Peyer's patch (tissue), 4 donors: ENCODE results near the gene MPG. TPM values are rescaled to one million over a fixed set of nuclear protein-coding genes. Genes with fewer than 3 reads are reported as not detected.

ENCODE experiments used
- DNase-seq, 3 donors: peaks; one replicate each; pipeline ENCODE4 v3.0.0-alpha.2; 2017 to 2019
- H3K27ac ChIP-seq, 4 donors: fragments of 200-600 bp; sonication (generic); one replicate each; pipeline ENCODE4 v1.5.1; 2016 to 2019
- H3K27me3 ChIP-seq, 2 donors: fragments of 200-600 bp; sonication (generic); one replicate each; pipeline ENCODE4 v1.5.1; 2019
- H3K36me3 ChIP-seq, 3 donors: fragments of 200-600 bp; sonication (generic); one replicate each; pipeline ENCODE4 v1.5.1; 2016 to 2019
- H3K4me1 ChIP-seq, 4 donors: fragments of 200-600 bp; sonication (generic); one replicate each; pipeline ENCODE4 v1.5.1; 2016 to 2019
- H3K4me3 ChIP-seq, 4 donors: fragments of 200-600 bp; sonication (generic); 1 replicate in 3 of 4; 2 replicates in 1 of 4; pipeline ENCODE4 v1.5.1; 2016 to 2019; ENCODE audit warnings: mild to moderate bottlenecking in 1 of 4
- H3K9me3 ChIP-seq, 4 donors: fragments of 200-600 bp; sonication (generic); one replicate each; pipeline ENCODE4 v1.5.1; 2016 to 2019; ENCODE audit warnings: mild to moderate bottlenecking in 1 of 4
- POLR2A ChIP-seq, 2 donors: fragments of 450-650 bp; IDR thresholded peaks; one replicate each; pipeline ENCODE4 v1.5.1; 2017; ENCODE audit warnings: antibody characterized with exemption in 2 of 2, mild to moderate bottlenecking in 2 of 2, moderate library complexity in 2 of 2
- total RNA-seq, 4 donors: library from RNA; depleted of rRNA; stranded (reverse); fragments of >200 nt; gene quantifications; one replicate each; pipeline ENCODE4 v1.1.0, GENCODE V29; 2016
- TF ChIP-seq, protein P1 (sequence below), 6 experiments: fragments of 450-650 bp in 4 of 6; fragments of 200-600 bp in 2 of 6; sonication (generic) in 1 of 6; IDR thresholded peaks; one replicate each; pipeline ENCODE4 v1.5.1; 2017 to 2019; ENCODE audit warnings: antibody characterized with exemption in 6 of 6, mild to moderate bottlenecking in 3 of 6, moderate library complexity in 1 of 6

MPG gene
- total RNA-seq, 4 donors from 2014 or later, result 21.5 to 63.4 (median 44.7) TPM

- Histone ChIP-seq H3K27me3 (no peaks in the 10 kb centered on the region), H3K36me3 (peaks cover 0 to 61% (median 0%) of the 10 kb centered on the region in 3 donors), H3K9me3 (no peaks in the 10 kb centered on the region)
Measured at GRCh38 chr16:56231-56927, 21.6 kb upstream of the MPG start.

GRCh38 chr16:57711-58110, 20.3 kb upstream of the MPG start:
- no peak for DNase-seq
- no peak overlapping the region for H3K27ac ChIP-seq
- TF ChIP-seq, protein P1, sequence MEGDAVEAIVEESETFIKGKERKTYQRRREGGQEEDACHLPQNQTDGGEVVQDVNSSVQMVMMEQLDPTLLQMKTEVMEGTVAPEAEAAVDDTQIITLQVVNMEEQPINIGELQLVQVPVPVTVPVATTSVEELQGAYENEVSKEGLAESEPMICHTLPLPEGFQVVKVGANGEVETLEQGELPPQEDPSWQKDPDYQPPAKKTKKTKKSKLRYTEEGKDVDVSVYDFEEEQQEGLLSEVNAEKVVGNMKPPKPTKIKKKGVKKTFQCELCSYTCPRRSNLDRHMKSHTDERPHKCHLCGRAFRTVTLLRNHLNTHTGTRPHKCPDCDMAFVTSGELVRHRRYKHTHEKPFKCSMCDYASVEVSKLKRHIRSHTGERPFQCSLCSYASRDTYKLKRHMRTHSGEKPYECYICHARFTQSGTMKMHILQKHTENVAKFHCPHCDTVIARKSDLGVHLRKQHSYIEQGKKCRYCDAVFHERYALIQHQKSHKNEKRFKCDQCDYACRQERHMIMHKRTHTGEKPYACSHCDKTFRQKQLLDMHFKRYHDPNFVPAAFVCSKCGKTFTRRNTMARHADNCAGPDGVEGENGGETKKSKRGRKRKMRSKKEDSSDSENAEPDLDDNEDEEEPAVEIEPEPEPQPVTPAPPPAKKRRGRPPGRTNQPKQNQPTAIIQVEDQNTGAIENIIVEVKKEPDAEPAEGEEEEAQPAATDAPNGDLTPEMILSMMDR (IDR thresholded peaks at IDR 0.05), result no peak
- no peak for TF ChIP-seq POLR2A (IDR thresholded peaks at IDR 0.05)
- H3K9me3 ChIP-seq, result no peaks in the 10 kb centered on the region
- peaks cover 0 to 74% (median 0%) of the 10 kb centered on the region in 3 donors for H3K36me3 ChIP-seq
- peaks cover 0 to 8% (median 4%) of the 10 kb centered on the region in 4 donors for H3K4me1 ChIP-seq
- H3K4me3 ChIP-seq, result no peak overlapping the region
- H3K27me3 ChIP-seq, result no peaks in the 10 kb centered on the region

More at GRCh38 chr16:56231-56927, 21.6 kb upstream of the MPG start:
- Histone ChIP-seq H3K4me3 (no peak overlapping the region), H3K27ac (no peak overlapping the region), H3K4me1 (peaks cover 0 to 8% (median 4%) of the 10 kb centered on the region in 4 donors)
- TF ChIP-seq, protein P1 (IDR thresholded peaks at IDR 0.05), result no peak
- TF ChIP-seq POLR2A (IDR thresholded peaks at IDR 0.05), result no peak
- no peak for DNase-seq

GRCh38 chr16:58491-59439, 19.3 kb upstream of the MPG start:
- Histone ChIP-seq H3K27me3 (no peaks in the 10 kb centered on the region), H3K9me3 (no peaks in the 10 kb centered on the region), H3K4me3 (no peak overlapping the region), H3K36me3 (peaks cover 0 to 81% (median 0%) of the 10 kb centered on the region in 3 donors), H3K27ac (no peak overlapping the region), H3K4me1 (peaks cover 0 to 8% (median 4%) of the 10 kb centered on the region in 4 donors)
- DNase-seq, result no peak
- TF ChIP-seq, protein P1 (IDR thresholded peaks at IDR 0.05), result no peak
- no peak for TF ChIP-seq POLR2A (IDR thresholded peaks at IDR 0.05)

DNA sequence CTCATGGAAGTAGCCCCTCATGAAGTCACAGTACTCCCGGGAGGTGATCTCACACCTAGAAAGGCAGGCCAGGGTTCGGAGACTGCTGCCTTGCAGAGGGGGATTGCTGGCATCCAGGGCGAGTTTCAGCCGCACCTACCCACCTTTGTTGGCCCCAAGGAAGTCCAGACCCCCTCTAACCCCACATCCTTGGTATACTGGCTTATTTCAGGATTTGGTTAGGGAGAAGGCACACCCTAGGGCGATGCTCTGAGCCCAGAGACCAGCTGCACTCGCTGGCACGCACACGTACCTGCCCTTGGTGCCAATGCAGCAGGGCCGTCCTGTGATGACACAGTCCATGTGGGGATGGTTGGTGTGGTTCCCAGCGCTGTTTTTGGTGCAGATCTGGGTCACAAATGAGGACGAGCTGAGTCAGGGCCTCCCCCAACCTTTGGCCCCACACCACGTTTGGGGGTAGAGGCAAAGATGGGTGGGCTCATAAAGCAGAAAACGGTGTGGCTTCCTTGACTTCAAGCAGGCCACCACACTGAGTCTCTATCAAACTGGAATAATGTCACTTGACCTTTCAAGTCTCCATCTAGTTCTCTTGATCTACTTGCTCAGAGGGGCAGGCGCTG, 18.5 kb upstream of the MPG start:
- TF ChIP-seq POLR2A (IDR thresholded peaks at IDR 0.05), result no peak
- TF ChIP-seq, protein P1 (IDR thresholded peaks at IDR 0.05), result no peak
- Histone ChIP-seq H3K36me3 (peaks cover 0 to 86% (median 0%) of the 10 kb centered on the region in 3 donors), H3K4me3 (no peak overlapping the region)

GRCh38 chr16:60166-60565, 17.9 kb upstream of the MPG start:
- no peak overlapping the region for H3K4me3 ChIP-seq

More for the DNA sequence above, 18.5 kb upstream of the MPG start:
- Histone ChIP-seq H3K9me3 (no peaks in the 10 kb centered on the region), H3K27ac (no peak overlapping the region), H3K27me3 (no peaks in the 10 kb centered on the region), H3K4me1 (peaks cover 0 to 2% (median under 1%) of the 10 kb centered on the region in 4 donors)
- no peak for DNase-seq

More at GRCh38 chr16:60166-60565, 17.9 kb upstream of the MPG start:
- no peak for DNase-seq
- TF ChIP-seq POLR2A (IDR thresholded peaks at IDR 0.05), result no peak
- TF ChIP-seq, protein P1 (IDR thresholded peaks at IDR 0.05), result no peak
- Histone ChIP-seq H3K36me3 (peaks cover 0 to 87% (median 0%) of the 10 kb centered on the region in 3 donors), H3K27me3 (no peaks in the 10 kb centered on the region), H3K9me3 (no peaks in the 10 kb centered on the region), H3K27ac (no peak overlapping the region), H3K4me1 (no peaks in the 10 kb centered on the region)
